LNCAP (cell line): ENCODE results near the gene EPM2AIP1.

Experiments used
- TF ChIP-seq, protein P1 (sequence below): fragments of 450-650 bp; IDR thresholded peaks from 2 replicates; pipeline ENCODE4 v1.5.1; 2017; ENCODE audit warnings: mild to moderate bottlenecking

The EPM2AIP1 gene

DNA sequence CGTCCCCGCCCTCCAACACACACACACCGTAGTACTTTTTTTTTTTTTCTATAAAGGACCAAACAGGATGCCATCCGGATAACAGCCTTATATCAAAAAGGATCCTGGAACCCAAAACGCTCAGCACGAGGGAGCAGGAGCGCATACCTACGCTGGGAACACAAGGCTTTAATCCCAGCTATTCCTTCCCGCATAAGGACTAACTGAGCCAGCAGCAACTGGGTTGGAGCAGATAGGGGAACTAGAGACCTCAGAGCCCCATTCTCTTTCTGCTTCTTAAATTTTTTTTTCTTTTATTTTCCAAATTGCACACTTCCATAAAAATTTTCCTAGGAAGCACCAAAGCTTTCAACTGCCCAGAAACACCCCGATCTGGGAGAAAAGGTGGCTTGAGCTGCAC lies 49.3 kb downstream of the EPM2AIP1 start:
- TF ChIP-seq, protein P1, sequence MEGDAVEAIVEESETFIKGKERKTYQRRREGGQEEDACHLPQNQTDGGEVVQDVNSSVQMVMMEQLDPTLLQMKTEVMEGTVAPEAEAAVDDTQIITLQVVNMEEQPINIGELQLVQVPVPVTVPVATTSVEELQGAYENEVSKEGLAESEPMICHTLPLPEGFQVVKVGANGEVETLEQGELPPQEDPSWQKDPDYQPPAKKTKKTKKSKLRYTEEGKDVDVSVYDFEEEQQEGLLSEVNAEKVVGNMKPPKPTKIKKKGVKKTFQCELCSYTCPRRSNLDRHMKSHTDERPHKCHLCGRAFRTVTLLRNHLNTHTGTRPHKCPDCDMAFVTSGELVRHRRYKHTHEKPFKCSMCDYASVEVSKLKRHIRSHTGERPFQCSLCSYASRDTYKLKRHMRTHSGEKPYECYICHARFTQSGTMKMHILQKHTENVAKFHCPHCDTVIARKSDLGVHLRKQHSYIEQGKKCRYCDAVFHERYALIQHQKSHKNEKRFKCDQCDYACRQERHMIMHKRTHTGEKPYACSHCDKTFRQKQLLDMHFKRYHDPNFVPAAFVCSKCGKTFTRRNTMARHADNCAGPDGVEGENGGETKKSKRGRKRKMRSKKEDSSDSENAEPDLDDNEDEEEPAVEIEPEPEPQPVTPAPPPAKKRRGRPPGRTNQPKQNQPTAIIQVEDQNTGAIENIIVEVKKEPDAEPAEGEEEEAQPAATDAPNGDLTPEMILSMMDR = no peak

DNA sequence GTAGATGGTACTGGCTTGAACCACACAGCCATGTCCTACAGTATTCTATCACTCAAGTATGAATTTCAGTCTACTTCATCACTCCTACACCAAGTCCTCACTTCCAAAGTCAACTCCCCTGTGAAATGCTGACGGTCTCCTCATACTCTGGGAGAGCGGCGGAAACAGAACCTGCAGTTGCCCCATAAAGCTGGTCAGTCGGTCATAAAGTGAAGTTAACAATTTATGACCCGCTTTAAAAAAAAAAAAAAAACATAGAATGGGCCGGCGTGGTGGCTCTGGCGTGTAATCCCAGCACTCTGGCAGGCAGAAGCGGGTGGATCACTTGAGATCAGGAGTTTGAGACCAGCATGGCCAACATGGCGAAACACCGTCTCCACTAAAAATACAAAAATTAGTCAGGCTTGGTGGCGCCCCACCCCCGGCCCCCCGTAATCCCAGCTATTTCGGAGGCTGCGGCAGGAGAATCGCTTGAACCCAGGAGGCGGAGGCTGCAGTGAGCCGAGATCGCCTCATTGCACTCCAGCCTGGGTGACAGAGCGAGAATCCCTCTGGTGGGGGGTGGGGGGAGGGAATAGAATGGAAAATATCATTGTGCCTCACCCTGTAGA lies 50.2 kb downstream of the EPM2AIP1 start:
- TF ChIP-seq, protein P1 = no peak

DNA sequence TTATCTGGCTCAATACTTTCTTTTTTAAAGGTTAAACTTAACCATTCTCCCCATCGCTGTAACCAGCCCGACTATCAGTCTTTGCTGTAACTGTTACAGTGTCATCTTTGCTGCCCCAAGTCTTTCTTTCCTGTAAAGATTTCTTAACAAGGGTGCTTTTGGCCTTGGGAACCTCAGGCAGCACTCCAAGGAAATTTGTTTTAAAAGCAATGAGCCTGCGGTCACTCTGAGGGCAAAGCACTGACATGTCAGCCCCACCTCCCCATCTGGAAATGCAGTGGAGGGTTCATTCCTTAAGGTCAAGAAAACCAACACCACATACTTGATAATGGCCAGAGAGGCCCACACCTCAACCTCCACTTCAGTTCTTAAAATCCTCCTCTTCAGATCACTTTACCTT lies 51.3 kb downstream of the EPM2AIP1 start:
- TF ChIP-seq, protein P1 = no peak

DNA sequence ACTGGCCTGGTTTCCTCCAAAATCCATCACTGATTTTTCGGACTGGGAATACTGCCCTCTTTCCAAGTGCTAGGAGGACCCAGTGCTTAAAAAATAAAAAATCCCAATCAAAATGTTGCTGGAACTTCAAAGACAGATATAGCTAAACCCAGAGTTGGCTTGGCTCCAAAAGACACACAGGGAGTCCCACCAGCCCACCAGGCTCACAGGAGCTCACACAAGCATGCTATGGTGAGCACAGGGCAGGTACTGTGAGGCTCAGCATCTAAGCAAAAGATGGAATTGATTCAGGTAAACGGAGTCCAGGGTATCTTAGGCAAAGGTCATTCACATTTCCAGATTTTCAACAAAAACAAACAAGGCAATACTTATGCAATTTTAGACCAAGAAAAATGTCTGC lies 51.8 kb downstream of the EPM2AIP1 start:
- TF ChIP-seq, protein P1 = no peak

DNA sequence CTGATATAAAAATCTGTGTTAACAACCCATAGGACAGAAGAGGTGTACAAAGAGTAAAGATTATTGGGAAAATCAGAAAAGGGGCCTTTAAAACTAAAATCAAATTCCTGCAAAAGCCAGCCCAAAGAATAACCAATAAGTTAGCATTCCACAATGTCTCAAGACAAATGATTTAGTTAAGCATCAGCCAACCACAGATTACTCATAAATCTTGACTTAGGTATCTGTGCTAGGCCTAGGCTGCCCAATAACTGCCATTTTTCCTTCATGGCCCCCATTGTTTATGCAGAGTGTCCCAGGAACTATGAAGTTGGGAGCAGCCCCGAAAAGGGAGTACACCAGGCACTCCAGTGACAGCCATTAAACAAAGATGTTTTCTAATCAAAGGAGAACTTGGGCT lies 55.4 kb downstream of the EPM2AIP1 start:
- TF ChIP-seq, protein P1 = no peak
